ENCODE results near the gene URB1. TPM values are rescaled to one million over a fixed set of nuclear protein-coding genes. Genes with fewer than 3 reads are reported as not detected.

URB1 gene
- total RNA-seq, 4 donors from 2014 or later: 23.3 to 37.4 (median 24.9) TPM

GRCh38 chr21:32261929-32262328 is 130.9 kb downstream of the URB1 start:
- no peak for TF ChIP-seq POLR2A (IDR thresholded peaks at IDR 0.05)
- no peak for TF ChIP-seq CTCF (IDR thresholded peaks at IDR 0.05)
- intact Hi-C loops (cut with DNase I; ENCODE audit: low total_unique reads): no loop called here
- H3K4me3 ChIP-seq (ENCODE audit: low read depth, poor library complexity, severe bottlenecking): no peak overlapping the region
- 90 to 91% methylated on average over 5 of the region's 5 CpGs for WGBS, 2 donors
- no peak for DNase-seq (ENCODE audit: low spot score in 2 of 2)

Other genes with a start within 250 kb of the URB1 start
- 1 to 10 TPM; 2.2 to 7.7 (median 3.9) TPM for gene MIS18A, start 114.0 kb downstream of the URB1 start, total RNA-seq
- gene MRAP, start 94.2 kb downstream of the URB1 start, total RNA-seq: 1 to 10 TPM in 2 of 4 donors, under 1 TPM in 1, not detected in 1; 0.45 to 1.4 (median 1.3) TPM
- 100 to 1,000 TPM in 1 of 4 donors, 10 to 100 TPM in 3; 57.4 to 108 (median 66.7) TPM for gene EVA1C, start 19.7 kb upstream of the URB1 start, total RNA-seq
- under 1 TPM in 1 of 4 donors, not detected in 3; 0.25 TPM for gene TCP10L, start 192.5 kb upstream of the URB1 start, total RNA-seq
- 10 to 100 TPM; 19.5 to 40.3 (median 30.7) TPM for gene CFAP298, start 219.4 kb upstream of the URB1 start, total RNA-seq

Measured in lower leg skin (tissue), 4 donors.